Stimulated activated CD8-positive, alpha-beta memory T cell treated with anti-CD3 and anti-CD28 coated beads, Interleukin-4, amount 100 ng/mL, for 4 hours (primary cell): Measurements from ENCODE around the gene DGCR8.
"Not testable (repeated sequence)": the region's sequence is repeated elsewhere in the genome, so short reads cannot be mapped to it uniquely, and the experiment has no call there.

ENCODE experiments used
- DNase-seq, 2 donors: peaks; one replicate each; pipeline ENCODE4 v3.0.0-alpha.2; 2020; ENCODE audit warnings: low read depth in 2 of 2, low spot score in 1 of 2

Gene DGCR8

GRCh38 chr22:20149257-20150250 lies 69.5 kb downstream of the DGCR8 start:
- no peak for DNase-seq

GRCh38 chr22:20150381-20151275 lies 70.6 kb downstream of the DGCR8 start, which contains the start of gene CCDC188:
TSS of gene CCDC188 (minus strand) at chr22:20151055. CDS start at chr22:20150986, 69 bp downstream.
- DNase-seq, result no peak

- no peak for DNase-seq
These were observed 71.2 kb downstream of the DGCR8 start for GRCh38 chr22:20151276-20151588.

- DNase-seq, result no peak
These were observed 72.4 kb downstream of the DGCR8 start for GRCh38 chr22:20152464-20152890.

- no peak for DNase-seq
These were observed 73.9 kb downstream of the DGCR8 start for GRCh38 chr22:20153945-20154344.

GRCh38 chr22:20154602-20155187 lies 74.7 kb downstream of the DGCR8 start:
- DNase-seq, result no peak

- DNase-seq, result no peak
These were observed 75.4 kb downstream of the DGCR8 start for GRCh38 chr22:20155330-20156041.

GRCh38 chr22:20156042-20156389 lies 76.0 kb downstream of the DGCR8 start:
- no peak for DNase-seq

GRCh38 chr22:20156611-20157429 lies 76.8 kb downstream of the DGCR8 start:
- peak; percentile 64 to 93 for DNase-seq

- no peak for DNase-seq
These were observed 77.6 kb downstream of the DGCR8 start for GRCh38 chr22:20157430-20158183.

GRCh38 chr22:20158391-20159036 lies 78.5 kb downstream of the DGCR8 start:
- no peak for DNase-seq

- DNase-seq, result no peak
These were observed 79.0 kb downstream of the DGCR8 start for GRCh38 chr22:20159076-20159475.

GRCh38 chr22:20159531-20159930 lies 79.5 kb downstream of the DGCR8 start:
- not testable (repeated sequence) for DNase-seq

- DNase-seq, result no peak
These were observed 80.0 kb downstream of the DGCR8 start for GRCh38 chr22:20160041-20160440.
